ENCODE data around the gene LNPEP. TPM values are rescaled to one million over a fixed set of nuclear protein-coding genes. Genes with fewer than 3 reads are reported as not detected.

The LNPEP gene
- total RNA-seq, 2 experiments from 2014 or later = 79.1 to 116 TPM

- intact Hi-C loops (cut with micrococcal nuclease; ENCODE audit: unreplicated experiment) = no loop called here
- Histone ChIP-seq H3K4me2 (ENCODE audit: low read length) (no peak overlapping the region), H3K36me3 (ENCODE audit: insufficient read depth, low read length) (no peaks in the 10 kb centered on the region), H2AFZ (ENCODE audit: low read length) (no peak overlapping the region), H3K9me3 (ENCODE audit: low read length) (no peaks in the 10 kb centered on the region), H3K9me2 (ENCODE audit: insufficient read depth, low read length) (no peaks in the 10 kb centered on the region), H3K27ac (ENCODE audit: low read depth, low read length, poor library complexity, severe bottlenecking) (no peak overlapping the region), H3K4me3 (ENCODE audit: low read depth, low read length, poor library complexity, severe bottlenecking) (no peak overlapping the region), H3K4me1 (ENCODE audit: insufficient read depth, low read length, poor library complexity, severe bottlenecking) (no peaks in the 10 kb centered on the region), H3K79me2 (ENCODE audit: insufficient read depth, low read depth, low read length) (no peaks in the 10 kb centered on the region), H4K20me1 (ENCODE audit: insufficient read depth, low read length) (no peaks in the 10 kb centered on the region)
- no peak for DNase-seq (ENCODE audit: low spot score)
- TF ChIP-seq EZH2phosphoT487 (IDR thresholded peaks at IDR 0.05; ENCODE audit: borderline replicate concordance, low read depth, low read length) = no peak
- TF ChIP-seq CTCF (conservative IDR thresholded peaks at IDR 0.05; ENCODE audit: low read length) = no peak
- ChIA-PET POLR2A (interaction anchor here (1.9 kb wide), 1 partner anchor 10 kb away, joined by 4 read pairs; no protein-coding TSS in a partner anchor), CTCF (ENCODE audit: unreplicated experiment) (no interaction called here)
- BruUV-seq (replicated peaks) = no TSS peak
Observed at GRCh38 chr5:97071993-97072392, 136.1 kb downstream of the LNPEP start.

GRCh38 chr5:97072696-97073095 lies 136.8 kb downstream of the LNPEP start:
- TF ChIP-seq EZH2phosphoT487 (IDR thresholded peaks at IDR 0.05; ENCODE audit: borderline replicate concordance, low read depth, low read length) (no peak), CTCF (conservative IDR thresholded peaks at IDR 0.05; ENCODE audit: low read length) (no peak)
- H3K27ac ChIP-seq (ENCODE audit: low read depth, low read length, poor library complexity, severe bottlenecking) = no peak overlapping the region
- intact Hi-C loops (cut with micrococcal nuclease; ENCODE audit: unreplicated experiment) = no loop called here
- no TSS peak for BruUV-seq (replicated peaks)
- H3K9me3 ChIP-seq (ENCODE audit: low read length) = no peaks in the 10 kb centered on the region
- POLR2A ChIA-PET = interaction anchor here (1.9 kb wide), 1 partner anchor 9 kb away, joined by 4 read pairs; no protein-coding TSS in a partner anchor
- no peak overlapping the region for H3K4me3 ChIP-seq (ENCODE audit: low read depth, low read length, poor library complexity, severe bottlenecking)
- no peak overlapping the region for H2AFZ ChIP-seq (ENCODE audit: low read length)
- H3K4me1 ChIP-seq (ENCODE audit: insufficient read depth, low read length, poor library complexity, severe bottlenecking) = no peaks in the 10 kb centered on the region
- CTCF ChIA-PET (ENCODE audit: unreplicated experiment) = no interaction called here
- H3K4me2 ChIP-seq (ENCODE audit: low read length) = no peak overlapping the region
- H4K20me1 ChIP-seq (ENCODE audit: insufficient read depth, low read length) = no peaks in the 10 kb centered on the region
- H3K79me2 ChIP-seq (ENCODE audit: insufficient read depth, low read depth, low read length) = no peaks in the 10 kb centered on the region
- H3K36me3 ChIP-seq (ENCODE audit: insufficient read depth, low read length) = no peaks in the 10 kb centered on the region
- no peak for DNase-seq (ENCODE audit: low spot score)
- H3K9me2 ChIP-seq (ENCODE audit: insufficient read depth, low read length) = no peaks in the 10 kb centered on the region

GRCh38 chr5:97073420-97073819 lies 137.5 kb downstream of the LNPEP start:
- no peaks in the 10 kb centered on the region for H3K36me3 ChIP-seq (ENCODE audit: insufficient read depth, low read length)
- H3K9me2 ChIP-seq (ENCODE audit: insufficient read depth, low read length) = no peaks in the 10 kb centered on the region
- intact Hi-C loops (cut with micrococcal nuclease; ENCODE audit: unreplicated experiment) = no loop called here
- no peak overlapping the region for H3K4me3 ChIP-seq (ENCODE audit: low read depth, low read length, poor library complexity, severe bottlenecking)
- no peaks in the 10 kb centered on the region for H3K9me3 ChIP-seq (ENCODE audit: low read length)
- TF ChIP-seq EZH2phosphoT487 (IDR thresholded peaks at IDR 0.05; ENCODE audit: borderline replicate concordance, low read depth, low read length) = no peak
- TF ChIP-seq CTCF (conservative IDR thresholded peaks at IDR 0.05; ENCODE audit: low read length) = no peak
- no peaks in the 10 kb centered on the region for H4K20me1 ChIP-seq (ENCODE audit: insufficient read depth, low read length)
- H3K4me2 ChIP-seq (ENCODE audit: low read length) = no peak overlapping the region
- no peak for DNase-seq (ENCODE audit: low spot score)
- no peaks in the 10 kb centered on the region for H3K4me1 ChIP-seq (ENCODE audit: insufficient read depth, low read length, poor library complexity, severe bottlenecking)
- no peaks in the 10 kb centered on the region for H3K79me2 ChIP-seq (ENCODE audit: insufficient read depth, low read depth, low read length)
- H3K27ac ChIP-seq (ENCODE audit: low read depth, low read length, poor library complexity, severe bottlenecking) = no peak overlapping the region
- BruUV-seq (replicated peaks) = no TSS peak
- ChIA-PET POLR2A (no interaction called here), CTCF (ENCODE audit: unreplicated experiment) (no interaction called here)
- no peak overlapping the region for H2AFZ ChIP-seq (ENCODE audit: low read length)

Data from OCI-LY7 (cell line).